GM18868 (cell line): ENCODE data around the gene MEOX1.

Source experiments
- ATAC-seq: cut with Tn5 transposase; IDR thresholded peaks from one replicate; pipeline ENCODE4 v1.9.1; 2021; ENCODE audit warnings: mild to moderate bottlenecking, moderate library complexity; ENCODE audit not compliant: unreplicated experiment

The MEOX1 gene

DNA sequence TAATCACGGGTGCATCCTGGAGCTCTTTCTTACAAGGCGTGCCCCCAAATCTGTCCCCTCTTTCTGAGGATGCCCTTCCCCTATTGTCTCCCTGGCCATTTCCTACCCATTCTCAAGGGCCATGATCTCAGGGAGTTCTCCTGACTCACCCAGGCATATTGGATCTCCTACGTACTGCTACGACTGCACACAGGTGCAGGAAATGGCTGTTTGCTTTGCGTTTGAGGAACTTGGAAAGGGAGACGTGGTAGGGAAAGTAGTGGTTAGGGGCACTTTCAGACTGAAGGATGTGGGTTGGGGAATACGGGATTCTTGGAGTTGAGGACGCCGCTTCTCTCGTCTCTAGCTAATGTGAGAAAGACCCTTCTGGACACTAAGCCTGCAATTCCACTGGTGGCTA lies 18.7 kb upstream of the MEOX1 start:
- ATAC-seq, result no peak

DNA sequence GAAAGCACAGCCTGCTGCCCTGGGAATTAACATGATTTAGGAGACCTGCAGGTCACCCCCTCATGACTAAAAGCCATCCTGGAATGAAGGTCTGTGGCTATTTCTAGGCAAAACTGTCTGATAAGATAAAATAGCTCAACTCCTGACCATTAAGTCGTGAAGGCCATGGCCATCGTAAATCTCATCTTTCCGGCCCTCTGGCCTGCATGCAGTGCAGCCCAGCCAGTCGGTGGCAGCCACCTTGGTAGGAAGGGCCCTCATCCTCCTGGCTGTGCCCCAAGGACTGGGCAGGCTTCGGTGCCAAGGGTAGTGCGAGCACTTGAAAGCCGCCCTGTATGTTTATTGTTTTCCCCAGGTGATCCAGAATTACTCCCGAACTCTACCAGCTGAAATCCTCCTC lies 18.2 kb upstream of the MEOX1 start:
- no peak for ATAC-seq

DNA sequence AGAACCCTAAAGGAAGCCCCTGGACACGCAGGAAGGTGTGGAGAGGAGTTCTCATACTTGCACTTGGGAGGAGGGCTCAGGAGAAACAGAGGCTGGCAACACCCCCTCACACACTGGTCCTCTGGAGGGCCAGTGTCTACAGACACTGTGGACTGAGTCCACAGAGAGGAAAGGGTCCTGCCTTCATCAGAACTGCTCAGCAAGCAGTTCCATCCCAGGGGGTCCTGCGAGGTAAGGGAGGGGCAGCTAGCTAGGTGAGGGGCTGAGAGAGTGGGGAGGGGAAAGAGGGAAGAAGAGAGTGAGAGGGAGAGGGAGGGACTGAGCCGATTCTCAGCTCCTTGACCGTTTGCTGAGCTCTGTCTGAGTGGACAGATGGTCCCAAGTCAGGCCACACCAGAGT lies 17.7 kb upstream of the MEOX1 start:
- no peak for ATAC-seq

DNA sequence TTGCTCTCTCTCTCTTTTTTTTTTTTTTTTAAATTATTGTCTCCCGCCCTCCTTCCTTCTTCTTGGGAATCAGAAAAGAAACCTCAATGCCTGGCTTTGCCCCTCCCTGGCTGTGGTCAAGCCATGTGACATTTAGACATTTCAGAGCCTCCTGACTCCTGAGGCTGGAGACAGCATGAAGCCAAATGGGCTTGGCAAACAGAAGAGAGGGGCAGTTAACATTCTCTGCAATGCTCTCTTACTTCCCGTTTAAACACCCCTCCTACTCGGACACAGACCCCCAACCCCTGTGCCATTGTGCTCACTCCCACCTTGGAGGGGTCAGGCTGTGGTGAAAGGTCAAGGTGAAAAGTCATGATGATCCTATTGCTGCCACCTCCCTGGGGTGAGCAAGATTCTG lies 14.7 kb upstream of the MEOX1 start:
- no peak for ATAC-seq

DNA sequence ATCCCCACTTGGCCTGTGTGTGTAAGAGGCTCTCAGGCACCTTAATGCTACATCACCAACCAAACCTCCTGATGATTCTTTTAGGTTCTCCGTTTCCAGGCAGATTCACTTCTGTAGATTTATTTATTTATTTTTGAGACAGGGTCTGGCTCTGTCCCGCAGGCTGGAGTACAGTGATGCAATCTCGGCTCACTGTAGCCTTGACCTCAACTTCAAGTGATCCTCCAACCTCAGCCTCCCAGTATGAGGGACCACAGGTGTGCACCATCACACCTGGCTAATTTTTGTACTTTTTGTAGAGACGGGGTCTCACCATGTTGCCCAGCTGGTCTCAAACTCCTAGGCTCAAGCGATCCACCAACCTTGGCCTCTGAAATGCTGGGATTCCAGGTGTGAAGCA lies 12.7 kb upstream of the MEOX1 start:
- no peak for ATAC-seq

DNA sequence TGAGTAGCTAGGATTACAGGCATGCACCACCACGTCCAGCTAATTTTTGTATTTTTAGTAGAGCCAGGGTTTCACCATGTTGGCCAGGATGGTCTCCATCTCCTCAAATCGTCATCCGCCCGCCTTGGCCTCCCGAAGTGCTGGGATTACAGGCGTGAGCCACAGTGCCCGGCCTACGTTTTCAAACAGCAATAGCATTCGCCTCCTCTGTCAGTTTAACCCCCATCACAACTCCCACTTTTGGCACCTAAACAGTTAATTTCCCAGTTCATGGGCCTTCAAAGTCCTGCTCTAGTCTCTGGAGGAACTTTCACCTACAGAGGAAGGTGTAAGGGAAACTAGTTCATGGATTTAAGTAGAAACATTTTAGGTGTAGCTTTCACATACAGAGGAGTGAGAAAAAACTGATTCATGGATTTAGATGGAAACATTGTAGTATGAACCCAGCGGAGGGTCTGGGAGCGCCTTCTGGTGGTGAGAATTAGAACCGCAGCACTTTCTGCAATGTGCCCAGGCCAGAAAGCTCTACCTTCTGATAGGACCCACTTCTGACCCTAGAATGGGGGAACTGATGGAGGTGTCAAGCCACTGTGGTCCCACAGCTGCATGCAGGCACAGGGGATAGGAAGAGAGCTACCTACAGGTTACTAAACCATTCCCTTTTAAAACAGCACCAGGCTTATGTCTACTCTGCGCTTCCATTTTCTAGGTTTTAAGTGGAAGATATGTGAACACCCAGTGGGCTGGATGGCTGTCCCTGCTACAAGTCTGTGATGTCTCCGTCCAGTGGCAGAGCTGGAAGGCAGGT lies 12.0 kb upstream of the MEOX1 start:
- ATAC-seq, result no peak

DNA sequence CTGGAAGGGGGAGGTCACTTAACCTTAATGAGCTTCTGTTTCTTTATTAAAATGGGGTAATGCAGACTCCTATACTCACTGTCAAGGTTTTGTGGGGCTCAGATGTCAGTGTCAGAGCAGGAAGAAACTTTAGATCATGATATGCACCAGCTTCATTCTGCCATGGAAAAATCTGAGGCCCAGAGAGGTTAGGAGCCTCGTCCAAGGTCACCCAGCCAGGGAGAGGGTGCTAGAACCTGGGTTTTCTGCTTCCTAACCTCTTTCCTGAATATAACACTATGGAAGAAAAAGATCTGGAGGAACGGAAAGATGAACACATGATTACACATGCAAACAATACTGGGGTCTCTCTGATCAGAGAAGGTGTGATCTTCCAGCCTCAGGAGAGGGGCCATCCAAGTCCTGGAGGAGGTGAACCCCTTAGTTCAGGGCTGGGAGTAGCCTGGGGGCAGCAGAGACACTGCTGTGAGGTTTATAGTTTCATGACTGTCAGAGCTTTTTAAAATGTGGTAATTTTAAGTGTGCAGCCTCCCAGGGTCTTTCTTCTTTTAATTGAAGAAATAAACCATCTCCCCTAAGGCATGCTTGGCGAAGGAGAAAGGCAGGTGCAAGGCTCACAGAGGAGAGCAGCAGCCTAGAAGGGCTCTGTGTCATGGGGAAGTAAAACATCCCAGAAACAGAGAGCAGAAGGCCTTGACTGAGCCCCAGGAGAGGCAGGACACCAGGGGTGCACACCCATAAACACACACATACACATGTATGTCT lies 10.2 kb upstream of the MEOX1 start:
- no peak for ATAC-seq

DNA sequence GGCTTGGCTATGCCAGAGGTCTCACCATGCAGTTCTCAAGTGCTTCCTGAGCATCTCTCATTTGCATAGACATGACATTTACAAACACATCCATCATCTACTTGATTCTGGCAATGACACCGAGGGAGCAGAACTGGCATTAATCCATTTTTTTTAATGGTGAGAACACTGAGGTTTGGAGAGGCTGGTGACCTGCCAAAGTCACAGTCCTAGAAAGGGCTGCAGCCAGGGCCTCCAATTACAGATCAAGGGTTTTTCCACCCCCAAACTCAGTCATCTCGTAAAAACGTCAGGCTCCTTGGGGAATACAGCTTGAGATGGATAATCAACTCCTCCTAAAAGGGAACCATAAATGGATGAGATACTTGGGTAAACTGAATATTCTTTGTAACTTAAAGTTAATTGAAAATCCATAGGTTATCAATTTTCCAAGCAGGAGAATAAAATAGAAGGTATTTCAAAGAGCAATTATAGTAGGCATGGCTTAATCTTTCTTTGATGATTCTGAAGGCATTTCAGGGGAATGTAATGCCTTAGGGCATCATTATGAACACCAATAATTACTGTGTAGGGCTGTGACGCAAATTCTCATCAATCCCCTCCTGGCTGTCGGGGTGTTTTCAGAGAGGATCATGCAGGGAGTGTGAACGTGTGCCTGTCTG lies 9.4 kb upstream of the MEOX1 start:
- ATAC-seq, result no peak

DNA sequence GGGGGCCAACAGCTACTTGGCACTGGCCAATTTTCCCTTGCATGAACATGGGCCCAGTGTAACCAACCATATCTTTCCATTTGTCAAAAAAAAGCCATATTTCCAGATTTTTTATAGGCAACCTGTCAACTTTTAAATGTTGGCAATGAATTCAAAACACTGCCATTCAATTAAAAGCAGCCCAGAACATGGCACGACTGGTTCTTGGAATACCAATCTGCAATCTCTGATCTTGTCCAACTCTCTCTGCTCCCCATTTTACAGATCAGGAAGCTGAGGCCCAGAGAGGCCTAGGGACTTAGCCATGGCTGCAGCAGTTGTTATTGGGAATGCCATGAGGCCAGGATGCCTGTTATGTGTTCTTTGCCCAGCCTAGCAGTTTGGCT lies 8.9 kb upstream of the MEOX1 start:
- no peak for ATAC-seq

DNA sequence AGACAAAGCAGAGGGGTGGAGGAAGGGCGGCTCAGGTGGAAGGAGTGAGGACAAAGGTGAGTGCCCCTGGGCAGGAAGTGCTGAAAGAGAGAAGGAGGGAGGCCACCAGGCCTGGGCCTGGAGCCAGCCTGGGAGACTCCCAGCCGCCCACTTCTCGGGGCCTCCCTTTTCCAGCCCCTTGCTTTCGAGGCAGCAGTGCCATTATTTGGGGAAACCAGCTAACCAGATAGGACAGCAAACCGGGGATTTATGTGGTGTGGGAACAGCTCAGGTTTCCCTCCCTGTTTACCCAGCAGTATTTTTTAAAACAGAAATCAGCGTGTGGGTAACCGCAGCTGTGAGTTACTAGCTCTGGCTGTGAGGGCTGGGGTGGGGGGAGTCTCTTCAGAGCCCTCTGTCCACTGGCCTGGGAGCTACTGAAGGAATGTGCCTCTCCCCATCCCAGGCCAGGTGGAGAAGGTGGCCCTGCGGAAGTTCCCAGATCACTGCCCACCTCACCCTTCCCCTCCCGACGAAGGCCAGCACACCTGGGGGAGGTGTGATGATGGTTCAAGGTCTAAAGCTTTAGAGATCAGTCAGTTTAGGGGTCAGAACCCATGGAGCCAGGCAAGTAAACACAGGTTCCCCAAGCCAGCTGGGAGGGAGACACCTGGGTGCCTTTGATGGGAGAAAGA lies 8.4 kb upstream of the MEOX1 start:
- no peak for ATAC-seq

DNA sequence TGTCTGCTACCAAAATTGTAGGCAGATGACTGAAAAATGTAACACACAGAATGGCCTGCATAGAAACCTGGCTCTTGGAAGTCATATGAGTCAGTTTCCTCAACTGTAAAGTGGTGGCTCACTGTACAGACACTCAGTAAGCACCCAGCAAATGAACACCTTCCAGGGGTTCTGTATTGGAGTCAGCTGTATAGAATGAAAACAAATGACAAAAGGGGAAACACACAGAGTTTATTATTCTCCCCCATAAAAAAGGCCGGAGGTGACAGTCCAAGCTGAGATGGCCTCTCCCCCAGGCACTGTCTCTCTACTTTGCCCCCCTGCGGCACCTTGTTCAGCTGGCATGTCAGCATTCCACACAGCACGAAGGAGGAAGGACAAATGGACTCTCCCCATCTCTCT lies 6.2 kb upstream of the MEOX1 start:
- no peak for ATAC-seq

DNA sequence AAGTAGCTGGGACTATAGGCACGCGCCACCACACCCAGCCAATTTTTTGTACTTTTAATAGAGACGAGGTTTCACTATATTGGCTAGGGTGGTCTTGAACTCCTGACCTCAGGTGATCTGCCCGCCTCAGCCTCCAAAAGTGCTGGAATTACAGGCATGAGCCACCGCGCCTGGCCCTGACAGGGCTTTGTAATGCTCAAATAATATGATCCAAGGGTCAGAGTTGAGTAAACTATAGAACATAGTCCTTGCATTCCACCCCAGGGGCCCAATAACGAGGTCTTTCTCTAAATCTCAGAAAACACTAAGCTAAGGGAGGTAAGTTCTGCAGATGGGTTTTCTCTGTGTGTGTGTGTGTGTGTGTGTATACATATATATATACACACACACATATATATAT lies 5.8 kb upstream of the MEOX1 start:
- ATAC-seq, result no peak

DNA sequence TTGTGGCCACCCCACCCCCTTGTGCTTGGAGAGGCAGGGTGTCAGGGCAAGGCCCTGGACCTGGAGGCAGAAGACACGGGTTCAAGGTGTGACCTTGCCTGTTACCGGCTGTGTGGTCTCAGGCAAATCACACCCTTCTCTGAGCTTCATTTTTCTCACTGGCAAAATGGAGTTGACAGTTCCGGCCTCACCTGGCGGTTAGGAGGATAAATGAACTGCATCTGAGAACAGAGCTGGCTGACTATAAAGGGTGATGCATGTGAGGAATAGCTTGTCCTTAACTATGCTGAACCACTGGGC lies 4.2 kb upstream of the MEOX1 start:
- no peak for ATAC-seq

DNA sequence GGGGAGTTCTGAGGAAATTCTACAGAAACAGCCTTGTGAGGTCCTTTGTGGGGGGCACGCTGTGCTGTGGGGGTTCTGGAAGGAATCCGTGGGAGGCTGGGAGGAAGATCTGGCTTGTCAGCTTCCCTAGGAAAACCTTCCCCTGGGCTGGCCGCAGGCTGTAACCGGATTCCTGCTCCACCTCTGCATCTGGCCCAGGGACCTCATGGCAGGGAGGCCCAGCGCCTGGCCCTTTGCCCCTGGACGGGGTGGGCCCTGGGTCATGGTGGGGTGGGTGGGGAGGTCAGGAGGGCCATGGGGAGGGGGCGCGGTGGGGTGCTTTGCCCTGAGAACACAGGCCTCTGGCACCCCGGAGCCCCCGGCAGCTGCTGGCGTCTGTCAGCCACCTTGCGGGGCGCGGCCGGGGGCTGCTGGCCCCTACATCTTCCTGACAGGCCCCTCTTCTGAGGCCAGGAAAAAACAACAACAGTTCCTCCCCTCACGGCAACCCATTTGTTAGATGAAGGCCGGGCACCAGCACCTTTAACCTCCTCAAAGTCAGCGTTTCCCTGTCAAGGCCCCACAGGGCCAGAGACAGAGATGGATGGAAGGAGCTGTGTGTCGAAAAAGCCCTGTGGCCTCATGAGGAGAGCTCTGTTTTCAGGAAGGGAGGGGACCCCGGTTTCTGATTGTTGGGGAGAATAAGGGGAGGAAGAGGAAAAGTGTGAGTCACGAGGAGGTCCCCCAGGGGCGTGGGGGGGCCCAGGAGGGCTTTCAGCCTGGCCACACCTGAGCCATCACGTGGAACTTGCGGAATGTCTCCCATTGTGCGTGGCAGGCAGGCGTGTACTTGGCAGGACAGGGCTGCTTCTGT lies 3.6 kb upstream of the MEOX1 start:
- no peak for ATAC-seq

DNA sequence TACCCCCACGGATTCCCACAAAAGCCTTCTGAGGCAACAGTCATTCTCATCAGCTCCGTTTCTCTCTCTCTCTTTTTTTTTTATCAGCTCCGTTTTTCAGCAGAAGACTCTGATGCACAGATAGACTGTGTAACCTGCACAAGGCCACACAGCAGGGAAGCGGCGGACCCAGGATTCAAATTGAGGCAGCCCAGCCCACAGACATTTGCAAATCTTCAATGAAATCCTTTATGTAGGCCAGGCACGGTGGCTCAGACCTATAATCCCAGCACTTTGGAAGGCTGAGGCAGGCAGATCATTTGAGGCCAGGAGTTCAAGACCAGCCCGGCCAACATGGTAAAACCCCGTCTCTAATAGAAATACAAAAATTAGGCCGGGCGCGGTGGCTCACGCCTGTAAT lies 2.4 kb upstream of the MEOX1 start:
- no peak for ATAC-seq

DNA sequence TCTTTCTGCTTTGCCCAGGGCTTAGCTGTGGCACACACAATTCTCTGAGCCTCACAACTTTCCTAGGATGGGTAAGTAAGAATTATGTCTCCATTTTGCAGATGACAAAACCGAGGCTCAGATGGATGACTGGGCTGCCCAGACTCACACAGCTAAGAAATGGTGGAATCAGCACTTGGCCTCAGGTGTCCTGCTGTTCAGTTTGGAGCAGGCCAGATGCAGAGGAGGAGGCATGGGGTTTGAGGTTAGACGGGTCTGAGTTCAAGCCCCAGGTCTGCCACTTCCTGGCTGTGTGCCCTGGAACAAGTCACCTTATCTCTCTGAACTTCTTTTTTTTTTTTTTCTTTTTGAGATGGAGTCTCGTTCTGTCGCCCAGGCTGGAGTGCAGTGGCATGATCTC lies 1.7 kb upstream of the MEOX1 start:
- ATAC-seq, result no peak

DNA sequence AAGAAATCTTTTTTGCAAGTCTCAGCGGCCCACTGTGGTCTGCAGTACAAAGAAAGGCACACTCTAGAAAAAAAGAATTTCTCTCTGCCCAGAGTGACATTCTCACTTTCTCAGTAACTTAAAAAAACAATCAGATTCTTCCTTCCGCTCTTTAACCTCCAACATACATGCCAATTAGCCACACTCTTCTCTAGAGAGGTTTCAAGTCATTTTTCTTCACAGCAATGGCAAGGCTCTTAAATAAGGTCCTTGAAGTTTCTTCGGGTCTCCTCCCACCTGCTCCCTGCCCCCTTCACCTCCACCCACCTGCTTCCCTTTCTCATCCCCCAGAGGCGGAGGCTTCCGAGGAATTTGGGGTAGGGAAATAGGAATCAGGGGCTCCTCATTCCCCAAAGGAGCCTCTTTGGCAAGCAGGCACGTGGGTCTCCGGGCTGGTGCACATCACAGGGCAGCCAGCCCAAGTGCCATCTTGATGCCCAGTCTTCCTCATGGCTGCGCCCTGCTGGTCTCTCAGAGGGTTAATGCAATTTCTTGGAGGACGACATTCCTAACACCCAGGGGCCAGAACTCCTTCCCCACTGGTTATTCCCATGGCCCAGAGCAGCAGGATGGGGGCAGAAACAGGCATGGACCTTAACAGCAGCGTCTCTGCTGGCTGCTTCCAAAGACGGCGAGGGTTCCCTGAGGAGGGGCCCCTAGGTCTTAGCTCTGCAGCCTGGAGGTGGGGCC lies 855 bp upstream of the MEOX1 start:
- no peak for ATAC-seq

DNA sequence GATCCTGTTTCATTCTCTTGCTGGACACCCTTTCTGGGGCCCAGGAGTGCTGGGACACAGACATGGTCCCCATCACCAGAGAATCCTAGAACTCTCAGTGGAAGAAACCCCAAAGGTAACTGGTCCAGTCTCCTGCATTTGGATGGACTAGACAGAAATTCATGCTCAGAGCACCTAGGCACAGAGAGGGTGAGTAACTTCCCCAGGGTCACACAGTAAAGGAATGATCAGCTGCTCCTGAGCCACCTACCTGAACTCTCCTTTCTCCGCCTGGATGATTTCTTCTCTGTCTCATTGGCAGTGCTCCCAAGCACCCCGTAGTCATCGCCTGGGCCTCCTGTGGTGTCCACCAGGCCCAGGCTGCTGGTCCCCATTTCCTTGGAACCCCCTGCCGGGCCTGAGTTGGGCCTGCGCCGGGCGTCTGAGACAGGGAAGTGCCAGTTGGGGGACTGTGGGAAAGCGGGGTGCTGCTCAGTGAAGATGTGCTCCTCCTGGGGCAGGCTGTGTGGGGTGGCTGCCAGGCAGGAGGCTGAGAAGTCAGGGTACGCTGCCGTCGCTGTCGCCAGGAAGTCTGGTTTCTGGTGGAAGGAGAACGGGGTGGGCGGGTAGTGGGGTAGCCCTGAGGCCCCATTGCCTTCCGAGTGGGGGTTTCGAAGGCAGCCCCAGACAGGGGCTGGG lies 767 bp downstream of the MEOX1 start:
- ATAC-seq, result no peak

DNA sequence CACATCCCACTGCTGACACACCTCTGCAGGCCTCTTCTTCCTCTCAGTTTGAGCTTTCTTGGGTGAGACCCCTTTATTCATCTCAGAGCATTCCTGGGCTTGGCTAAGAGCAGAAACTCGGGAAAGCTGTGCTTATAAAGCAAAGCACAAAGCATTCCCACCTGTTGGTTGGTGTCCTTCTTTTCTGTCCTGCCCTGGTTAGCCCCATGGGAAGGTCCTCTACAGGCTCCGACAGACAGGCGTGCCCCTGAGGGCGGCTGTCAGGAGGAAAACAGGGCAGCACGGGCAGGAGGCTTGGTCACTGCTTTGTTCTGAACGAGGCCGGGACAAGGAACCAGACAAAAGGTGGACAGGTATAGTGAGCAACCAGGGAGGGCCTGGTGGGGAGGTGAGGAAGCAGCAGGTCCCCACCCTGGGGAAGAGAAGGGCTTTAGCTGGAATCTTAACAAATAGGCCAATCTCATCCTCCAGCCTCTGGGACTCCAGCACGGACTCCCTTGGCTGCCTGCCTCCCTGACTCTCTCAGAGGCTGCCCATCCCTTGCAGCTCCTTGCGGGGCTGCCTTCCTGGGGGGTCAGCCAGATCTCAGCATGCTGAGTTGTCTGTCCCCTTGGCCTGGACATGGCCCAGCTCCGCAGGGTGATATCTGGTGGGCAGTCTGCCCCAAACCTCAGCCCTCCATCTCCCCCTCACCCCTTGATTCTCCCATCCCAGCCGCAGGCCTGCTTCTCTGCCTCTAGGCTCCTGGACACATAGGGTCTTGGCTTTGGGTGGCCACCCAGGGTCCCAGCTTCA lies 1.7 kb downstream of the MEOX1 start:
- ATAC-seq, result no peak
